ENCODE data around the gene BTN2A1. TPM values are rescaled to one million over a fixed set of nuclear protein-coding genes. Genes with fewer than 3 reads are reported as not detected.

Gene BTN2A1
- total RNA-seq, 2 experiments from 2014 or later: 15.4 to 23.4 TPM

- CTCF ChIA-PET (ENCODE audit: unreplicated experiment): no interaction called here
- intact Hi-C loops (cut with micrococcal nuclease; ENCODE audit: unreplicated experiment): no loop called here
- POLR2A ChIA-PET: no interaction called here
- Histone ChIP-seq H2AFZ (ENCODE audit: low read length) (no peak overlapping the region), H4K20me1 (ENCODE audit: insufficient read depth, low read length) (no peaks in the 10 kb centered on the region), H3K4me3 (ENCODE audit: low read depth, low read length, poor library complexity, severe bottlenecking) (no peak overlapping the region), H3K9me2 (ENCODE audit: insufficient read depth, low read length) (no peaks in the 10 kb centered on the region), H3K4me1 (ENCODE audit: insufficient read depth, low read length, poor library complexity, severe bottlenecking) (peaks cover 24% of the 10 kb centered on the region), H3K79me2 (ENCODE audit: insufficient read depth, low read depth, low read length) (peaks cover 12% of the 10 kb centered on the region), H3K9me3 (ENCODE audit: low read length) (peaks cover 13% of the 10 kb centered on the region; the same call in 1 of the 2 replicates), H3K4me2 (ENCODE audit: low read length) (no peak overlapping the region), H3K36me3 (ENCODE audit: insufficient read depth, low read length) (peaks cover 14% of the 10 kb centered on the region), H3K27ac (ENCODE audit: low read depth, low read length, poor library complexity, severe bottlenecking) (no peak overlapping the region)
- no peak for TF ChIP-seq EZH2phosphoT487 (IDR thresholded peaks at IDR 0.05; ENCODE audit: borderline replicate concordance, low read depth, low read length)
- no peak for TF ChIP-seq CTCF (conservative IDR thresholded peaks at IDR 0.05; ENCODE audit: low read length)
- no TSS peak for BruUV-seq (replicated peaks)
- DNase-seq (ENCODE audit: low spot score): no peak
Observed at GRCh38 chr6:26437550-26437949, 20.2 kb upstream of the BTN2A1 start.

GRCh38 chr6:26438000-26438399 lies 19.8 kb upstream of the BTN2A1 start:
- Histone ChIP-seq H3K4me1 (ENCODE audit: insufficient read depth, low read length, poor library complexity, severe bottlenecking) (peaks cover 24% of the 10 kb centered on the region), H3K4me3 (ENCODE audit: low read depth, low read length, poor library complexity, severe bottlenecking) (no peak overlapping the region), H2AFZ (ENCODE audit: low read length) (no peak overlapping the region), H3K79me2 (ENCODE audit: insufficient read depth, low read depth, low read length) (peaks cover 12% of the 10 kb centered on the region), H3K36me3 (ENCODE audit: insufficient read depth, low read length) (peaks cover 10% of the 10 kb centered on the region), H4K20me1 (ENCODE audit: insufficient read depth, low read length) (no peaks in the 10 kb centered on the region), H3K27ac (ENCODE audit: low read depth, low read length, poor library complexity, severe bottlenecking) (no peak overlapping the region), H3K4me2 (ENCODE audit: low read length) (no peak overlapping the region), H3K9me3 (ENCODE audit: low read length) (peaks cover 9% of the 10 kb centered on the region; the same call in 1 of the 2 replicates), H3K9me2 (ENCODE audit: insufficient read depth, low read length) (no peaks in the 10 kb centered on the region)
- POLR2A ChIA-PET: interaction anchor here (0.6 kb wide), 1 partner anchor 64 kb away, joined by 3 read pairs; no protein-coding TSS in a partner anchor
- intact Hi-C loops (cut with micrococcal nuclease; ENCODE audit: unreplicated experiment): no loop called here
- no TSS peak for BruUV-seq (replicated peaks)
- TF ChIP-seq CTCF (conservative IDR thresholded peaks at IDR 0.05; ENCODE audit: low read length): no peak
- no peak for TF ChIP-seq EZH2phosphoT487 (IDR thresholded peaks at IDR 0.05; ENCODE audit: borderline replicate concordance, low read depth, low read length)
- CTCF ChIA-PET (ENCODE audit: unreplicated experiment): no interaction called here
- DNase-seq (ENCODE audit: low spot score): no peak
